ENCODE measurements around the gene SLC2A13. TPM values are rescaled to one million over a fixed set of nuclear protein-coding genes. Genes with fewer than 3 reads are reported as not detected.

The SLC2A13 gene
- polyA plus RNA-seq, 3 donors: 2.2 to 2.9 (median 2.5) TPM

DNA sequence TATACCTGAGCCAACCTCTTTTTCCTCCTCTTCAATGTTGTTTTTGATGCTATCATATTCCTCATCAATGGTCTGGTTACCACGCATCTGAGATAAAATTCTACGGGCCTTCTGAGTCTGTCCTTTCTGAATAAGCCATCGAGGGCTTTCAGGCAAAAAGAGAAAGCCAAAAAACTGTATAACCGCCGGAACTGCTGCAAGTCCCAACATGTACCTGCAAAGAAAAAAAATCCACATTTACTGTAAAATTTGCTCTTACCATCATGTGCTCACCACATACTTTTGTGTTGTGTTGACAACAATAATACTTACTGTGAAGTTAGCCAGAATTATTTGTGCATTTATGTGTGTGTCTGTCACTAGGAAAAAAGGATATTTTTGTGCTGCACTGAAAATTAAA is 77.6 kb downstream of the SLC2A13 start:
- H3K27me3 Mint-ChIP-seq (ENCODE audit: low read depth in 3 of 3): no peaks in the 10 kb centered on the region
- Histone ChIP-seq H2AFZ (ENCODE audit: insufficient read depth, low read depth, low read length, poor library complexity, severe bottlenecking) (no peak overlapping the region), H3K79me2 (ENCODE audit: insufficient read depth, low read length) (no peaks in the 10 kb centered on the region), H3K9me3 (replicated peaks in 1 of 2; ENCODE audit: control insufficient read depth in 1 of 2, insufficient read depth in 1 of 2, low read length in 2 of 2) (no peaks in the 10 kb centered on the region), H3K4me2 (replicated peaks; ENCODE audit: extremely low read depth, low read length, poor library complexity, severe bottlenecking) (no peak overlapping the region), H3K4me1 (ENCODE audit: control insufficient read depth in 1 of 2, insufficient read depth in 2 of 2, low read length in 2 of 2) (no peaks in the 10 kb centered on the region), H3K9ac (ENCODE audit: insufficient read depth, low read length, poor library complexity, severe bottlenecking) (no peak overlapping the region), H4K20me1 (ENCODE audit: insufficient read depth, low read length) (no peaks in the 10 kb centered on the region), H3K36me3 (replicated peaks in 1 of 2; ENCODE audit: control insufficient read depth in 1 of 2, insufficient read depth in 2 of 2, low read length in 2 of 2) (peaks cover 0 to 6% of the 10 kb centered on the region in 2 donors), H3K27ac (ENCODE audit: low read depth in 1 of 2, low read length in 2 of 2) (no peak overlapping the region), H3K27me3 (ENCODE audit: control insufficient read depth in 2 of 2, insufficient read depth in 2 of 2, low read length in 2 of 2) (no peaks in the 10 kb centered on the region), H3K4me3 (replicated peaks in 1 of 3; ENCODE audit: low read depth in 2 of 3, low read length in 3 of 3) (no peak overlapping the region)
- H3K4me3 Mint-ChIP-seq: no peak overlapping the region
- intact Hi-C loops (cut with micrococcal nuclease): no loop called here
- WGBS (ENCODE audit: insufficient coverage): no CpG with 5 or more reads among the region's 5 CpGs
- H3K9me3 Mint-ChIP-seq: no peaks in the 10 kb centered on the region
- H3K4me1 Mint-ChIP-seq: peaks cover 3% of the 10 kb centered on the region
- no peak overlapping the region for H3K27ac Mint-ChIP-seq
- peaks cover 14 to 18% of the 10 kb centered on the region in 2 donors for H3K36me3 Mint-ChIP-seq
- TF ChIP-seq, protein P1, sequence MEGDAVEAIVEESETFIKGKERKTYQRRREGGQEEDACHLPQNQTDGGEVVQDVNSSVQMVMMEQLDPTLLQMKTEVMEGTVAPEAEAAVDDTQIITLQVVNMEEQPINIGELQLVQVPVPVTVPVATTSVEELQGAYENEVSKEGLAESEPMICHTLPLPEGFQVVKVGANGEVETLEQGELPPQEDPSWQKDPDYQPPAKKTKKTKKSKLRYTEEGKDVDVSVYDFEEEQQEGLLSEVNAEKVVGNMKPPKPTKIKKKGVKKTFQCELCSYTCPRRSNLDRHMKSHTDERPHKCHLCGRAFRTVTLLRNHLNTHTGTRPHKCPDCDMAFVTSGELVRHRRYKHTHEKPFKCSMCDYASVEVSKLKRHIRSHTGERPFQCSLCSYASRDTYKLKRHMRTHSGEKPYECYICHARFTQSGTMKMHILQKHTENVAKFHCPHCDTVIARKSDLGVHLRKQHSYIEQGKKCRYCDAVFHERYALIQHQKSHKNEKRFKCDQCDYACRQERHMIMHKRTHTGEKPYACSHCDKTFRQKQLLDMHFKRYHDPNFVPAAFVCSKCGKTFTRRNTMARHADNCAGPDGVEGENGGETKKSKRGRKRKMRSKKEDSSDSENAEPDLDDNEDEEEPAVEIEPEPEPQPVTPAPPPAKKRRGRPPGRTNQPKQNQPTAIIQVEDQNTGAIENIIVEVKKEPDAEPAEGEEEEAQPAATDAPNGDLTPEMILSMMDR (IDR thresholded peaks at IDR 0.05): no peak
- DNase-seq: no peak

DNA sequence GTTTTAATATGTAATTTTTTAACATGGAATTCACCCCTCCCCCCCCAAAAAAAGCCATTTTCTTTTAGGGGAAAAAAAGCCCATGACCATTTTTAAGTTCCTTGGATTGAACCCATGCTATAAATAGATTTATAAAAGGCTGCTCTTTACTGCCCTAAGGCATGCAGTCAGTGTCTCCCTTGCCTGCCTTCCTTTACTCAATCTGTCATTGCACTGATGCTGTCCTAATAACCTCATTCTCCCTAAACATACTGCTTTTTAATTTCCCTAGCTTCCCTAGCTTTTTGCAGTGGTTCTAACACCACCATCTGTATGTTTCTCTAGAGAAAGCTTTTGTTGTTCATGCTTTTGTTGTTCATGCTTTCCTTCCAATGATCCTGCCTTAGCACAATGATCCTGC is 83.0 kb downstream of the SLC2A13 start:
- Histone ChIP-seq H3K27me3 (ENCODE audit: control insufficient read depth in 2 of 2, insufficient read depth in 2 of 2, low read length in 2 of 2) (no peaks in the 10 kb centered on the region), H3K4me2 (replicated peaks; ENCODE audit: extremely low read depth, low read length, poor library complexity, severe bottlenecking) (no peak overlapping the region), H3K27ac (ENCODE audit: low read depth in 1 of 2, low read length in 2 of 2) (no peak overlapping the region), H2AFZ (ENCODE audit: insufficient read depth, low read depth, low read length, poor library complexity, severe bottlenecking) (no peak overlapping the region), H3K9me3 (replicated peaks in 1 of 2; ENCODE audit: control insufficient read depth in 1 of 2, insufficient read depth in 1 of 2, low read length in 2 of 2) (no peaks in the 10 kb centered on the region), H3K4me3 (replicated peaks in 1 of 3; ENCODE audit: low read depth in 2 of 3, low read length in 3 of 3) (no peak overlapping the region), H3K79me2 (ENCODE audit: insufficient read depth, low read length) (no peaks in the 10 kb centered on the region), H3K36me3 (replicated peaks in 1 of 2; ENCODE audit: control insufficient read depth in 1 of 2, insufficient read depth in 2 of 2, low read length in 2 of 2) (peaks cover 0 to 6% of the 10 kb centered on the region in 2 donors), H4K20me1 (ENCODE audit: insufficient read depth, low read length) (no peaks in the 10 kb centered on the region), H3K4me1 (ENCODE audit: control insufficient read depth in 1 of 2, insufficient read depth in 2 of 2, low read length in 2 of 2) (no peaks in the 10 kb centered on the region), H3K9ac (ENCODE audit: insufficient read depth, low read length, poor library complexity, severe bottlenecking) (no peak overlapping the region)
- Mint-ChIP-seq H3K36me3 (peaks cover 15 to 18% of the 10 kb centered on the region in 2 donors), H3K4me1 (peaks cover 3% of the 10 kb centered on the region), H3K4me3 (no peak overlapping the region), H3K27me3 (ENCODE audit: low read depth in 3 of 3) (peaks cover 0 to 2% (median 0%) of the 10 kb centered on the region in 3 donors), H3K27ac (no peak overlapping the region), H3K9me3 (no peaks in the 10 kb centered on the region)
- DNase-seq: no peak
- TF ChIP-seq, protein P1 (IDR thresholded peaks at IDR 0.05): no peak
- intact Hi-C loops (cut with micrococcal nuclease): no loop called here
